Brain pericyte (primary cell): ENCODE data around the gene CDH8.

Experiments
- DNase-seq: peaks from one replicate; pipeline ENCODE4 v3.0.0-alpha.2; 2012; ENCODE audit warnings: low read depth, low spot score

Gene CDH8

GRCh38 chr16:62034231-62035114 lies 1.8 kb downstream of the CDH8 start:
- no peak for DNase-seq

GRCh38 chr16:62033065-62033464 lies 3.2 kb downstream of the CDH8 start:
- DNase-seq = no peak

GRCh38 chr16:62029947-62030346 lies 6.3 kb downstream of the CDH8 start:
- no peak for DNase-seq

- no peak for DNase-seq
Observed at GRCh38 chr16:62022688-62023087, 13.6 kb downstream of the CDH8 start.

DNA sequence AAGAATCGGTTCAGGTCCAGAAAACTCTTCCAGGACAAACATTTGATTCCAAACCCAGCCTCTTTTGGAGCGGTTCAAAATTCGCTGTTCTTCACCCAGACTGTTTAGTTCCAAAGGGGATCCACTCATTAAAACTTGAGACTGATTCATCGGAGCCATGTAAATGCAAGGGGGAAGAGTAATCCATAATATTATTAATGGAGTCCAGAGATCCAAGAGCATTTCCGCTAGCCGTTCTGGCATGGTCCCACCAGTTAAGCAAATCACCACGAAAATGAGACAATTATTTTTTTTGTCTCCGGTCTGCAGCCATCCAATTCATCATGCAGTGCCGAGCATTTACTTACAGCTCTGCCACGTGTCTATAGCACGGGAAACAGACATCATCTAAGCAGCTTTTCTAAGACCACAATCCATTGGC lies 15.1 kb downstream of the CDH8 start:
- DNase-seq = no peak

DNA sequence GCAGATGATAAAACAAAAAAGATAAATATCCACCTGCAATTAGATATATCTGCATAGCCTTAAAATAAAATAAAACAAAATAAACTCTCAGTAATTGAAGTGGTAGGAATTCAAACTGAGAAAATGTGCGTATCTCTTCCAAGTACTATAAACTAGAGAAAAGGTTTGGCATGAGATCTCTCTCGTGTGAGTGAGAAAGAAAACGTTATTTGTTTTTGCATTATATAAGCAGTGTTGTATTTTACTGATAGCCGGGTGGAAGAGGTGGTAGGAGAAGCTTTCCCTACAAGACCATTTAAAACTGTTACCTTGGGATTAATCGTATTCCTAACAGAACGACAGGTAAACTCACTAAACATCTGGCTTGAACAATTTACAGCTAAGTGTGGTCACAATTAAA lies 15.6 kb downstream of the CDH8 start:
- no peak for DNase-seq

DNA sequence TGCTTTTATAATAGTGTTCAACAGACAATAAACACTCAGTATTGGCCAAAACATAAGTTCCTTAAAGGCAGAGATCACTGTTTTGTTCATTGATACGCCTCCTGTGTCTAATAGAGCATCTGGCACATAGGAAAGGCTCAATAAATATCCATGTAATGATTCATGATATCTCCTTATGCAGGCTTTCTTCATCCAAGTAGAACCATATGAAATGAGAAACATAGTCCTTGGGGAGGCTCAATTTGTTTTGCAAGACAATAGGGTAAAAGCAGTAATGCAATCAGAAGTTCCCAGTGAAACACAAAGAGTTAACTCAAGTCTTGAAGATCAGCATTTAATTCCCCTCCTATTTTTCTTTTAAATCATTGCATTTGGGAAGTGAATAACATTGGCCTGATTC lies 16.4 kb downstream of the CDH8 start:
- DNase-seq = no peak

DNA sequence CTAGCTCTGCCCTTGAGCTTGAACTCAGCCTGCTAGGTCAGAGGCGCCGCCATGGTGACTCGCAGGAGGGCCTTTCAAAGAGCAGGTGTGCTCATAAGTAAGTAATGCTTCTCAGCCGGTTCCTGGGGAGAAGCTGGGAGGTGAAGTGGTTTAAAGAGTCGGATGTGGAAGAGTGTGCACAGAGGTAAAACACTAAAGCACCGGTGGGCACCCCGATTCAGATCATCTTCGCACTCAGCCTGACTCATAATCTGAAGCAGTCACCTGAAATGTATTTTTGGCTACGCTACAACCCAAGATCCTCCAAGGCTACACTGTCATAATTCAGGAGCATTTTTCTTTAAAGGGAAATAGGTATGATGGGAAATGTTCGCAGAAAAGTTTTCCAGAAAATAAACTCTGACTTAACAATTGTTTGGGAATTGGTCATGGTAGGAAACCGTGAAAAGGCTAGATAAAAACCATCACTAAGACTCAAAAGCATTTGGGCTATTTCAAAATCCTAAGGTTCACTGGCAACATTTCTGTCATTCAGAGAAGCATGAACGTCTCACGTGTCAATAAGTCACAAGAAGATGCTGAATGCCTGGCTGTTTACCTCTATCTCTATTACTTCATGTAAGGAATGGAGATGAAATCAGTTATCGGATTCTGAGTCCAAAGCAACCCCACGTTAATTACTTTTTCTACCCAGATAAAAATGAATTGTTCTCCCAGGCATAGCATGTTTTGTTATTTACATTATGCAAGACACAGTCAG lies 17.8 kb downstream of the CDH8 start:
- no peak for DNase-seq

DNA sequence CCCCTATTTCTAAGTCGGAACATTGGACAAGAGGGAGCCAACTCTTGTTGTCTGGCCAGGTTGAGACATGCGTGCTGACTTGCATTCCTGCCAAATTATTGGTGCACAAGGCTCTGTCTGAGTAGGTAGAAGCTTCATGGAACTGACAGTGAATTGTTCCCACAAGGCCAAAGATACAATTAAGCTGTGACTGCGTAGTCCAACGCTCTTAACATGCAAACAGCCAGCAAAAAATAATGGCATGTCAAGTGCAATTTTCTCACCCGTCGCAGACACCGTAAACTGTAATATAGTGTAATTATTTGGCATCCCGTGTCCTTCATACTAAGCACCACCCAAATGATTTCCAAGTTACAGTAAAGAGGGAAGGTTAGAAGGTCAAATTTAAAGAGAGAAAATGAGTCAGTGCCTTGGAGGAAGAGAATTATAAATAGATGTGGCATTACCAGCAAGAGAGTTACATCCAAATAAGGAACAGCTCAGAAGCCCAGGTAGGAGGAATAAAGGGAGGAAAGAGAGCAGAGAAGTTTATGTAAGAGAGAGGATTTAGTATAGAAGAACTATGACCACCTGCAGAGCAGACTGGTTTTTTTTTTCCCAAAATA lies 21.8 kb downstream of the CDH8 start:
- no peak for DNase-seq

GRCh38 chr16:62010186-62010585 lies 26.1 kb downstream of the CDH8 start:
- no peak for DNase-seq

GRCh38 chr16:61998460-61998859 lies 37.8 kb downstream of the CDH8 start:
- DNase-seq = no peak

GRCh38 chr16:61993108-61993507 lies 43.1 kb downstream of the CDH8 start:
- DNase-seq = no peak

DNA sequence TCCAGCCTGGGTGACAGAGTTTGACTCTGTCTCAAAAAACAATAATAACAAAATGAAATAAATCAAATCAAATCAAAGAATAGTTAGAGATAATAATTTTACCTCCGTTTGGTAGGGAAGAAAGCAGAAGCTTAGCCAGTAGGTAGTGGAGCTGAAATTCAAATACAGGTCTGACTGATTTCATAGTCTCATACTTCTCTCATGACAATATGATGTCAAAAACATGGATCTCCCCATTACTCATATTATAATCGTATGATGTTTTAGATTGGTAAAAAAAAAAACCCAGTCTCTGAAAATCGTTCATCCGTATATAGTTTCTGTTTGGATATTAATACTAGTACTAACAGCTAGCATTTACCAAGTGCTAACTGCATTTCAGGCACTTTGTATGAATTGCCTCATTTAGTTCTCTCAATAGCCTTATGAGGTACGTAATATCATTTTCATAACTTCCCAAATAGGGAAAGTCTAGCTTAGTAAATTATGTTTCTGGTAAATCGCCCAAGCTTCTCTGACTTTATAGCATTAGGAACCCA lies 48.7 kb downstream of the CDH8 start:
- no peak for DNase-seq

GRCh38 chr16:61969077-61969382 lies 67.2 kb downstream of the CDH8 start:
- DNase-seq = no peak

DNA sequence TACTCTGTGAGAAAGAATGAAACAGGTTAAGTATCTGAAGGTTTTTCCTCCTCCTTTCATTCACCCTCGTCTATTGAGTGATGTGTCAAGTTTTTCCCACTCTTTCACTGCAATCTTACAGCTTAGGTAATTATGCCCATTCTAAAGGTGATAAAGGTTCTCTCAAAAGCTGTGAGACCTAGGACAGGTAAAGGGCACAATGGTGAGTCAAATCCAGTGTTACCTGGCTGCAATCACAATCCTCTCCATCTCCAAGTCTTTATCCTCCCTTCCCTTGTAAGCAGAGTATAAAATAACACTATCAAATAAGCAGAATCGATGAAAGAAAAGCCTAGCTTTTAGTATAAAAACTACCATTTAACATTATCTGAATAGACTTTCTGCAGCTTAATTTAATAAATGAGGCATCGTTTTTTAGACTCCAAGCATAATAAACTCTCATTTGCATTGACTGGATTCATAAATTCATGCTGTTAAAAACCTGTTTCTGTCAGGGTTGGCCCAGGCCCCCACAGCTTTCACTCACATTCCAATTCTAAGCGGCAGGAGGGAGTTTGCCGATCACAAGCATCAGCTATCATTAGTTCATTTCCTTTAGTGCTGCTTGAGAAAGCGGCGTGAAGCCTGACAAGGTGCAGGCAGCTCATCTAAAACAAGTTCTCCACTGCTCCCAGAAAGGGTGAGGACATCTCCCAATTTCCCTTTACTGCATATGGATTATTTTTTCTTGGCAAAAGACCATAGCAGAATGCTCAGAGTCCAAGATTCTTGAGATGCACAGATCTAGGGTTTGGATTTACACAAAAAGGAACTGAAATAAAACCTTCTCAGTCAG lies 67.8 kb downstream of the CDH8 start:
- DNase-seq = no peak

- DNase-seq = no peak
Observed at GRCh38 chr16:61957075-61957855, 79.0 kb downstream of the CDH8 start.

DNA sequence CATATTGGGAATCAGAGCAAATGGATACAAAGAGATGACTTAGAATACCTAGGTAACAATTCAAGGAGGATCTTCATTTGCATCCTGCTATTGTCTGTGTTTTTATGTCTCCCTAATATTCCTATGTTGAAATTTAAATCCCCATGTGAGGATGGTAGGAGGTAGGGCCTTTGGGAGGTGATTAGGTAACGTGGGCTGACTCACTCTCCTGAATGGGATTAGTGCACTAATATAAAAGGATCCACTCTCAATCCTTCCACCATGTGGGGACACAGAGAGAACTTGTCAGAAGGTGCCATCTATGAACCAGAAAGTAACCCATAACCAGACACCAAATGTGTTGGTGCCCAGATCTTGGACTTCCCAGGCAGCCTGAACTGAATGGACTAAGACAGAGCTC lies 83.4 kb downstream of the CDH8 start:
- no peak for DNase-seq

DNA sequence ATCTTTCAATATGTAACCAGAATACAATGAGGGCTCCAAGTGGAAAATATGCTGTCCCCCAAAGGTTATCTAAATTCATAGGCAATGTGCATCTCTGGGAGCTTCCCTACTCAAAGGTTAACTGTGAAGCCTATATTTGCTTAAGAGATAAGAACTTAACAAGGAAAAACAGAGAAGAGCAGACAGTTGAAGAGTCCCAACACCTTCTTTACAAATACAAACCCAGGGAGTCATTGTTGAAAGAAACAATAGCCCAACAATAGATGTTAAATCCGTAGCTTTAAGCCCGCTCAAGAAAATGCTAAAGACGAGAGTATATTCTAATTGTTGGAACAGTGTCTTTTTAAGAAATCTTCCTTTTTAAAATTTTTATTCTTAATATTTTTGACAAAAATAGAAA lies 87.8 kb downstream of the CDH8 start:
- DNase-seq = no peak

DNA sequence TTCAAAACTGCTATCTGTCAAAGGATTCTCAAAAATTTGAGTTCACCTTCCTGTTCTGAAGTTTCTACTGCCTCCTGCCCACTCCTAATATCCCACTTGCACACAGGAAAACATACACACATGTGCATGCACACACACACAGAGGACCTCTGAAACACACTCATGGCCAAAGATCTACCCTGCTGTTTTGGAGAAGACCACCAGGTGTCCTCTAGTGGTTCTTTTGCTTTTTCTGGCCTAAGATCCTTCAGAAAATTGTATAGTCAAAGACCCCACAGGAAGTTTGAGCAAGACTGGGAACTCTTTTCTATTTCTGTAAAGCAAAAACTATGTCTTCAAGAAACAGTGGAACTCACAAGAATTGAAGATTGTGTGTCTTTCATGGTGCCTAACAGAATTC lies 90.2 kb downstream of the CDH8 start:
- DNase-seq = no peak

DNA sequence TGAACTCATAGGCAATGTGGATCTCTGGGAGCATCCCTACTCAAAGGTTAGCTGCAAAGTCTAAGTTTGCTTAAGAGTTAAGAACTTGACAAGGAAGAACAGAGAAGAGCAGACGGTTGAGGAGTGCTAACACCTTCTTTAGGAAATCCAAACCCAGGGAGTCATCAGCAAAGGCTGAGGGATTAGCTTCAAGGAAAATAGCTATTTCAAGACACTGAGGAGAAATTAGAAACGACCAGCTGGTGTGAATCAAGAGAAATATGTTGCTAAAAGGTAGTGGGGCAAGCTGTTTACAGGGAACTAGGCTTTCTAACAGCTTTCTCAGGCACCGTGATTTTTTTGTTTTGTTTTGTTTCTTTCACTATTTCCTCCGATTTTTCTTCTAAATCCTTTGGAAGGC lies 90.7 kb downstream of the CDH8 start:
- no peak for DNase-seq

DNA sequence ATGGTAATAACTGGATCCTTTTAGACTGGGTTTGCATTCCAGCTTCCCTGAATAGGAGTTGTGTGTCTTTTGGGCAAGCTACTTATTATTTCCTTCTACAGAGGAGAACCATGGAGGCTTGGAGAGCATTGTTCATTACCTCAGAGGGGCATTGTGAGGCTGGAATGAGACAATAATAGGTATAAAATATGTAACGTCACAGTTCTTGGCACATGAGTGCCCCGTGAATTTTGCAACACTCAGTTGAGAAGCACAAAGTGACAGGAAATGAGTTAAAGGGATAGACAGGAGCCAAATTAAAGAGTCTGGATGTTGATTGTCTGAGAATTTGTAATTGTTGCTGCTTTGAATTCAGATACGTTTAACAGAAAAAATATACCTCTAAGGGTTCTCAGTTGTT lies 92.2 kb downstream of the CDH8 start:
- no peak for DNase-seq
